Measurements from ENCODE around the gene KLK15.
"Not testable (repeated sequence)": the region's sequence is repeated elsewhere in the genome, so short reads cannot be mapped to it uniquely, and the experiment has no call there.

The KLK15 gene

DNA sequence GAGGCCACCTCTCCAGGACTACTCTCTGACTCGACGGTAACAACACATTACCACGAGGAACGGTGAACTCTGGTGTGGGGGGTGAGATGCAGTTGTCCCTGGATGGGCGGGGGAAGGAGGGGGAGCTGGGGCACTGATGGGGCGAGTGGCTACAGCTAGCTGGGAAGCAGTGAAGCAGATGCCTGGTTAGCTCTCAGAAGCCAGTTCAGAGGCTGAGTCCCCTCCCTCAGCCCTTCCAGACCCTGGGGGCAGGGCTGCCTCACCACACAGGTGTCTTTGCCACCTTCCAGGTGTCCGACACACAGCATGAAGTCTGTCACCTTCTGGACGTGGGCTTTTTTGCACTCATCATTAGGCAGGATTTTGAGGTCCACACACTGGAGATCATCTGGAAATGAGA is 13.7 kb downstream of the KLK15 start:
- TF ChIP-seq FOXM1 (IDR thresholded peaks at IDR 0.05; ENCODE audit: borderline replicate concordance): no peak
- no peak for TF ChIP-seq SP1 (IDR thresholded peaks at IDR 0.05)
- ChIA-PET POLR2A (interaction anchor here (1.2 to 2.6 kb wide), 2 partner anchors 15 to 23 kb away, joined by 3 to 16 read pairs; no protein-coding TSS in a partner anchor), CTCF (no interaction called here)
- no peak for DNase-seq (ENCODE audit: extremely low spot score)

GRCh38 chr19:50818859-50819472 is 14.4 kb downstream of the KLK15 start:
- DNase-seq (ENCODE audit: extremely low spot score): no peak
- no peak for TF ChIP-seq SP1 (IDR thresholded peaks at IDR 0.05)
- no peak for TF ChIP-seq PKNOX1 (IDR thresholded peaks at IDR 0.05)
- no peak for TF ChIP-seq BHLHE40 (IDR thresholded peaks at IDR 0.05; ENCODE audit: borderline replicate concordance)
- TF ChIP-seq HDGF (IDR thresholded peaks at IDR 0.05; ENCODE audit: borderline replicate concordance): no peak
- TF ChIP-seq TARDBP (IDR thresholded peaks at IDR 0.05): no peak
- no peak for TF ChIP-seq ELF4 (IDR thresholded peaks at IDR 0.05)
- TF ChIP-seq FOXA1 (IDR thresholded peaks at IDR 0.05): no peak
- no peak for TF ChIP-seq SUZ12 (IDR thresholded peaks at IDR 0.05)
- TF ChIP-seq FOXK2 (IDR thresholded peaks at IDR 0.05): no peak
- POLR2A ChIA-PET: interaction anchor here (1.2 kb wide), 1 partner anchor 22 kb away, joined by 3 read pairs; no protein-coding TSS in a partner anchor
- CTCF ChIA-PET: interaction anchor here (0.6 kb wide), 1 partner anchor 821 kb away, joined by 3 read pairs; no protein-coding TSS in a partner anchor

DNA sequence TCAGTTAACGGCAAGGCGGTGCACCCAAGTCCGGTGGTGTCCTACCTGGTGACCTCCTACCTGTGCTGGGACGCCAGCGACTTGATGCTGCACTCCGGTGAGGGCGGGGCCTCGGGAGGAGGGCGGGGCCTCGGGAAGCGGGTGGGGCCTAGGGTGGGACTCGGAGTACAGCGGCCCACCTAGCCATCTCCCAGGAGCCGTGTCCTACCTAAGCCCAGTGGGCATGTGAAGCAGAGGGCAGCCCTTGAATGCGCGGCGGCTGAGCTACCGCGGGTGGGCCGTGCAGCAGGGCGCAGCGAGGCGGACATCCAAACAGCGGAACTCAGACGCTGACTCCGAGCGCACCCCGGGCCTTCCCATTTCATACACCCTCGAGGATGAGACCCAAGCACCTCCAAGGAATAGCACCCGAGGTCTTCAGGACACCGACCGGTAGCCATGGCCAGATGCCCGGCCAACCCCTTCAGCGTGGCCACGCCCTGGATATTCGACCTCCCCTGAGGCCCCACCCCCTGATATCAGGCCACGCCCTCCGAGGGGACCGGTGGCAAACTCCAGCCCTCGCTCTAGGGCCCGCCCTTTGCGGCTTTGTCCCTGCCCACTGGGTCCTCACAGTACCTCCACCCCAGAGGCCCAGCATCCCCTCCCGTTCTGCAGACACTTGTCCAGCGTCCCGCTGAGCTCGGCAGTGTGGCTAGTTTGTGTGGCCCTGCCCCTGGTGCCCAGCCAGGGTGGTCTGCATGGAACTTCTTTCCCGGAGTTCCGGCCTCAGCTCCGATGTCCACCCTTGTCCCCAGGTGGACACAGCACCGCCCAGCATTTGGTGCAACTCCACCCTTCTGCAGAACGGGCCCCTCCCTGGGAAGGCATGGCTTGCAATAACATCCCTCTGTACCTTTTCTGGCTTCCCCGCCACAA is 15.2 kb downstream of the KLK15 start:
- ChIA-PET CTCF (interaction anchor here (0.6 kb wide), 1 partner anchor 822 kb away, joined by 3 read pairs; no protein-coding TSS in a partner anchor), POLR2A (no interaction called here)
- TF ChIP-seq HDGF (IDR thresholded peaks at IDR 0.05; ENCODE audit: borderline replicate concordance): 0 out of 2 replicates have a peak, but pooled peaks have one; percentile 29
- no peak for TF ChIP-seq SUZ12 (IDR thresholded peaks at IDR 0.05)
- peak; percentile 91 for DNase-seq (ENCODE audit: extremely low spot score)

GRCh38 chr19:50815439-50815838 is 17.9 kb downstream of the KLK15 start:
- DNase-seq (ENCODE audit: extremely low spot score): no peak
- POLR2A ChIA-PET: no interaction called here
- no peak for TF ChIP-seq FOXA1 (IDR thresholded peaks at IDR 0.05)
- no peak for TF ChIP-seq TARDBP (IDR thresholded peaks at IDR 0.05)
- no peak for TF ChIP-seq SUZ12 (IDR thresholded peaks at IDR 0.05)
- TF ChIP-seq FOXK2 (IDR thresholded peaks at IDR 0.05): no peak
- no peak for TF ChIP-seq FOXM1 (IDR thresholded peaks at IDR 0.05; ENCODE audit: borderline replicate concordance)
- no peak for TF ChIP-seq ELF4 (IDR thresholded peaks at IDR 0.05)
- no peak for TF ChIP-seq HDGF (IDR thresholded peaks at IDR 0.05; ENCODE audit: borderline replicate concordance)
- TF ChIP-seq L3MBTL2 (conservative IDR thresholded peaks at IDR 0.05): no peak
- no peak for TF ChIP-seq NFRKB (IDR thresholded peaks at IDR 0.05)
- no peak for TF ChIP-seq LEF1 (IDR thresholded peaks at IDR 0.05; ENCODE audit: borderline replicate concordance)
- TF ChIP-seq SP1 (IDR thresholded peaks at IDR 0.05): no peak
- TF ChIP-seq BHLHE40 (IDR thresholded peaks at IDR 0.05; ENCODE audit: borderline replicate concordance): no peak
- no peak for TF ChIP-seq ARNT (IDR thresholded peaks at IDR 0.05)
- no peak for TF ChIP-seq ZNF384 (IDR thresholded peaks at IDR 0.05)
- no peak for TF ChIP-seq PKNOX1 (IDR thresholded peaks at IDR 0.05)
- TF ChIP-seq CTBP1 (IDR thresholded peaks at IDR 0.05; ENCODE audit: borderline replicate concordance): no peak
- CTCF ChIA-PET: no interaction called here

DNA sequence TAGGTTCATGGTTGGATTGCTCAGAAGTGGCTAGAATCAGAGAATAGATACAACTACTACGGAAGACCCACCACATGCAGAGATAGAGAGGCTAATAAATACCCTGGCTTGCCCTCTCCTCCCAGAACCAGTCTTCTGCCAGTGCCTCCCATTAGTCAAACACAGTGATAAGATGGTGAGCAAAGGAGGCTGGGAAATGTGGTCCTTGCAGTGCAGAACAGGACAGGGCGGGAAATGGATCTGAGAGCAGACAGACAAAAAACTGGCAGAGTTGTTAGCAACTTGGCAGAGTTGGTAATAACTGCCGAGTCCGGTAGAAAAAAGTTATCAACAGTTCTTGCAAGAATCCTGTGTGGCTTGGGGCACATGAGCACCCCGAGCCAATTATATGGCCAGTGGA is 18.5 kb downstream of the KLK15 start:
- ChIA-PET POLR2A (no interaction called here), CTCF (no interaction called here)
- TF ChIP-seq FOXM1 (IDR thresholded peaks at IDR 0.05; ENCODE audit: borderline replicate concordance): no peak
- TF ChIP-seq FOXK2 (IDR thresholded peaks at IDR 0.05): no peak
- no peak for TF ChIP-seq ELF4 (IDR thresholded peaks at IDR 0.05)
- no peak for TF ChIP-seq SUZ12 (IDR thresholded peaks at IDR 0.05)
- no peak for TF ChIP-seq FOXA1 (IDR thresholded peaks at IDR 0.05)
- TF ChIP-seq NFRKB (IDR thresholded peaks at IDR 0.05): no peak
- no peak for TF ChIP-seq L3MBTL2 (conservative IDR thresholded peaks at IDR 0.05)
- no peak for TF ChIP-seq HDGF (IDR thresholded peaks at IDR 0.05; ENCODE audit: borderline replicate concordance)
- TF ChIP-seq SP1 (IDR thresholded peaks at IDR 0.05): no peak
- no peak for TF ChIP-seq ZNF384 (IDR thresholded peaks at IDR 0.05)
- no peak for TF ChIP-seq BHLHE40 (IDR thresholded peaks at IDR 0.05; ENCODE audit: borderline replicate concordance)
- no peak for TF ChIP-seq PKNOX1 (IDR thresholded peaks at IDR 0.05)
- no peak for DNase-seq (ENCODE audit: extremely low spot score)

GRCh38 chr19:50812474-50812873 is 20.9 kb downstream of the KLK15 start:
- ChIA-PET CTCF (no interaction called here), POLR2A (no interaction called here)
- TF ChIP-seq SUZ12 (IDR thresholded peaks at IDR 0.05) (no peak), FOXA1 (IDR thresholded peaks at IDR 0.05) (no peak), ELF4 (IDR thresholded peaks at IDR 0.05) (no peak), FOXM1 (IDR thresholded peaks at IDR 0.05; ENCODE audit: borderline replicate concordance) (no peak), PKNOX1 (IDR thresholded peaks at IDR 0.05) (no peak), FOXK2 (IDR thresholded peaks at IDR 0.05) (no peak), LEF1 (IDR thresholded peaks at IDR 0.05; ENCODE audit: borderline replicate concordance) (no peak), ZNF384 (IDR thresholded peaks at IDR 0.05) (no peak), L3MBTL2 (conservative IDR thresholded peaks at IDR 0.05) (no peak), SP1 (IDR thresholded peaks at IDR 0.05) (no peak), ARNT (IDR thresholded peaks at IDR 0.05) (no peak), HDGF (IDR thresholded peaks at IDR 0.05; ENCODE audit: borderline replicate concordance) (no peak)
- DNase-seq (ENCODE audit: extremely low spot score): no peak

GRCh38 chr19:50811622-50812238 is 21.6 kb downstream of the KLK15 start:
- DNase-seq (ENCODE audit: extremely low spot score); CTCF ChIA-PET; POLR2A ChIA-PET: not testable (repeated sequence)

Data from HEK293T (cell line).